GM12801 (cell line): ENCODE results near the gene TNN.

Experiments used
- TF ChIP-seq, protein P1 (sequence below): IDR thresholded peaks from one replicate; pipeline ENCODE4 v1.5.1; 2011; ENCODE audit warnings: control low read depth; ENCODE audit not compliant: insufficient read length; ENCODE audit errors: extremely low read depth

Gene TNN

DNA sequence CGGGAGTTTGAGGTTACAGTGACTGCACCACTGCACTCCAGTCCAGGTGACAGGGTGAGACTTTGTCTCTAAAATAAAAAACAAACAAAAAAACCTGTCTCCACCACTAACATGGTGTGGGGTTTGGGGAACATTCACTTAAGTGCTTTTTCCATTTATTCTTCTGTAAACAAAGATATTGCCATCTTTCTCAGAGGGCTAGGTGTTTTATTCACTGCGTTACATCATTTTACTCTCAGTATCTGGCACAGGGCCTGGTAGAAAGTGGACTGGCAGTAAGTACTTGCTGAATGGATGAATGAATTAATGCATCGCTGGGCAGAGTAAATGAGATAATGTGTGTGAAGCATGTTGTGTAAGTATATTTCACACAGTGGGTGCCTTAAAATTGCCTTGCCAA is 104.9 kb downstream of the TNN start:
- TF ChIP-seq, protein P1, sequence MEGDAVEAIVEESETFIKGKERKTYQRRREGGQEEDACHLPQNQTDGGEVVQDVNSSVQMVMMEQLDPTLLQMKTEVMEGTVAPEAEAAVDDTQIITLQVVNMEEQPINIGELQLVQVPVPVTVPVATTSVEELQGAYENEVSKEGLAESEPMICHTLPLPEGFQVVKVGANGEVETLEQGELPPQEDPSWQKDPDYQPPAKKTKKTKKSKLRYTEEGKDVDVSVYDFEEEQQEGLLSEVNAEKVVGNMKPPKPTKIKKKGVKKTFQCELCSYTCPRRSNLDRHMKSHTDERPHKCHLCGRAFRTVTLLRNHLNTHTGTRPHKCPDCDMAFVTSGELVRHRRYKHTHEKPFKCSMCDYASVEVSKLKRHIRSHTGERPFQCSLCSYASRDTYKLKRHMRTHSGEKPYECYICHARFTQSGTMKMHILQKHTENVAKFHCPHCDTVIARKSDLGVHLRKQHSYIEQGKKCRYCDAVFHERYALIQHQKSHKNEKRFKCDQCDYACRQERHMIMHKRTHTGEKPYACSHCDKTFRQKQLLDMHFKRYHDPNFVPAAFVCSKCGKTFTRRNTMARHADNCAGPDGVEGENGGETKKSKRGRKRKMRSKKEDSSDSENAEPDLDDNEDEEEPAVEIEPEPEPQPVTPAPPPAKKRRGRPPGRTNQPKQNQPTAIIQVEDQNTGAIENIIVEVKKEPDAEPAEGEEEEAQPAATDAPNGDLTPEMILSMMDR = no peak

DNA sequence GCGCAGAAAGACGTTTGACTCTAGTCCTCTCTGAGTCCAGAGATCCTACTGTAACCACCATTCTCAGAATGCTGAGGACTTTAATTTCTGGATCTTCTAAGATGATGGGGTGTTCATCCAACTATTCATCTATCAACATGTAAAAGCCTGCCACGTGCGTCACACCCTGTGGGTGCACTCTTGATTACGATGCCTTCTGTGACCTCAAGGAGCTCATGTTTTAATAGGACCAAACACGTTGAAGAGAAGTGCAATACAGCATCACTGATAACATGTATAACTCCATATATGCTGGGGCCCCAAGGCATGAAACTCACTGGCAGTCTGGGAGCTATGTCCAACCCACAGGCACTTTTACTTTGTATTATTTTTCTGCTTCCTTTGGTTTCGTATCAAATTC is 105.9 kb downstream of the TNN start:
- TF ChIP-seq, protein P1 = no peak

DNA sequence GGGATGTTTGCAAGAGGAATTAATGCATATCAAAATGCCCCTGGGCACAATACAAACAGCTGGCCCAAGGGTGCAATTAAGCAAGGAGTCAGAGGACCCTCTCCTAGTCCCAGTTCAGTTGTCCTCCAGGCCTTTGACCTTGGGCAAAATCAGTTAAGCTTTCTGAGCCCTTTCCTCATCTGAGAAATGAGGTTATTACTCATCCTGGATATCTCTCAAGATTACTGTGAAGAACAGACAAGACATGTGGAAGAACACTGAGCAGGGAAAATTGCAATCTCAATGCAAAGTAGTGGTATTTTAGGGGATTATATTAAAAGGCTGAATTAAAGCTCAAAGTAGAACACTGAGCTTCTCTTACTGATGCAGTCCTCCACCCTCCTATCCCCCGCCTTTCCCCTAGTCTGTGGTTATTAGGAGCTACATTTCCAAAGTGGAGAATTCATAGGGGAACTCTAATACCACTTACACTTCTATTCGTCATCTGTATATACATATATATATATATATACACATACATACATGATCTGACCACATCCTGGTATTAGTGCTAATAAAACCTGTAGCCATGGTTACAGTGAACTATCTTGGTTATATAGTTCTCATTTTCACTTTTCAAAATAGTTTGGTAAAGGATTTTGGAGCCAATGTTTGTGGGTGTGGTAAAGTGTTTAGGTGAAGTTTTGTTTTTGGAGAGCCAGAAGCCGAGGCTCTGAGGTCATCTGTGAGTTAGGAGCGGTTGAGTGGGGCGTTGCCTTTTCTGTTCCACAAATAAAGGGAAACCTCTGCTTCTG is 106.9 kb downstream of the TNN start:
- TF ChIP-seq, protein P1 = no peak

DNA sequence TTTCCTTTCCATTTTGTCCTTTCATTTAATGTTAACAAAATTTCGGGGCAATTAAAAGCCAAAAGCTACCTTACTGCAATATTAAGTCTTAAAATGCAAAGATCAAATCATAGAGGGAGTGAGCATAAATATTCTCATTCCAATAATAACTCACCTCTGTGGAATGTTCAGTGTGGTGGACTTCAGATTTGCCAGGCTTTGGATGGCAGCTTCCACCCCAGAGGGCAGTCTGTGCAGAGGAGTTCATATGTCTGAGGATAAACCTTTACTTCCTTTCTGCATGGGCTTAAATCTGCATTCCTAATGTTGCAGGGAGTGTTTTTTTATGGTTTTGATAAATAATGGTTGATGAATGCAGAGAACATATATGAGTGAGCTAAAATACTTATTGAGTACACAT is 108.6 kb downstream of the TNN start:
- TF ChIP-seq, protein P1 = no peak

DNA sequence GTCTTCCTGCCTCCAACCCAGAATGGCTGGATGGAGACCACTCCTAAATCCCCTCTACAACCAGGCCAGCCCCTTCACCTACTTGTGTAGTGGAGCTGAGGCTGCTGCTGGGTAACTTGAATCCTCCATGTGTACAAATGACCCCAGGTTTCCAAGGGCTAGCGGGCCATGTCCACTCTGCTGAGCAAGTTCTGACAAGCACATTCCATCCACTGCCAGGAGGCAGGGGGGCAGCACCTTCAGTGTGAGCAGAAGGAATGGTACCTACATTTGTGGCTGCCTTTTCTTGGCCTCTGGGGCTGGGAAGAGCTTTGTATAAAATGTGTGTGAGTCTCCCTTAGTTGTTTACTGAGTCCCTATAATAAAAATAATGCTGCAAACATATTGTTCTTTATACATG is 110.4 kb downstream of the TNN start:
- TF ChIP-seq, protein P1 = no peak

DNA sequence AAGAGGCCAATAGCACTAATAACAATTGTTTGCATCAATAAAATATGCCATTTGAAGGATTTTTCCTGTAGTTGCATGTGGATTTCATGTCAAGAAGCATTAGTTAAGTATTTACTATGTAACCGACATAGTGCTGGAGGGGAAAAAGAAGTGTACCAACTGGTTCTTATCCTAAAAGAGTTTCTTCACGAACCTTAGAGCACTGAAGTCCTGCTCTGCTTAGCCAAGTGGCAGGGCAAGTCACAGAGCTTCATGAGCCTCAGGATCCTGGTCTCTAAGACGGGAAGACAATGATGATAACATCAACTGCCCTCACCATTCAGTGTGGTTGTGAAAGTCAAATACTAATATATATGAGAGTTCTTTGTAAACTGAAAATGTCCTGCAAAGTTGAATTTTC is 110.8 kb downstream of the TNN start:
- TF ChIP-seq, protein P1 = no peak

DNA sequence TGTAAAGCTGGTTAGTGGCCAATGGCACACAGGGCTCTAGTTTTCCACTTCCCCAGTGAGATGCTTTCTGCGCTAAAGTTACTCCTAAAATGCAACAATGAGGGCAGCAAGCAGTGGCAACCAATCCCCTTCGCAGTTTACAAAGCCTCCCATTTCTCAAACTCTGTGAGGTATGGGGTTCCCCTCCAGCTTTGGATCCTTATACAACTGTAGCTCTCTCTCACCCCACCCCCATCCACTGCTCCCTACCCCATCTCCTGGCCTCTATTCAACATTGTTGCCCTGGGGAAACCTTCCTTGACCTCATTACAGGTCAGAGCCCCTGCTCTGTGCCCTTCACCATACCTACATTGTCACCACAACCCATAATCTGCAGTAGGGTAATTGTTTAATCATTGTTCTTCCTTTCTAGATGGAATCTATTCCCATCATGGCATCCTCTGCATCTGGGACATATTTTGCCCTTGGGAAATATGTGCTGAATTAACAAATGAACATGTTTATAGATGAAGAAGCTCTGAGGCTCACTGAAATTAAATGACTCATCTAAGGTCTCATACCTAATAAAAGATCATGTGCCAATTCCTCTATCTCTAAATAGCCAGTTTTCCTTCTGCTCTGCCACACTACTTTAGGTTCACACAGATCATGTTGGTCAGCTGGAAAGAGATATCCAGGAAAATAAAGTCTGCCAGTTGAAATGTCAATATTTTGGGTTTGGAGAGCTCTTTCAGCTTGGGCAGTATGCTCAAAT is 112.4 kb downstream of the TNN start:
- TF ChIP-seq, protein P1 = no peak
